Endothelial cell of umbilical vein (primary cell): Measurements from ENCODE around the gene TMEM144. TPM values are rescaled to one million over a fixed set of nuclear protein-coding genes. Genes with fewer than 3 reads are reported as not detected.

Source experiments
- BruUV-seq: library from RNA; stranded (reverse); fragments of 400-500 nt; replicated peaks from 2 replicates; lab custom pipeline; 2021; lab: Mats Ljungman, UMichigan
- CTCF ChIA-PET: fragments of 300-600, 350-600 bp; sonication (Branson Sonifier 250); formaldehyde crosslinking; loops from one replicate; lab custom pipeline; 2021; ENCODE audit warnings: antibody characterized with exemption, inconsistent platforms; lab: Charles Lee
- POLR2A ChIA-PET: fragments of 300-600, 350-600 bp; sonication (Branson Sonifier 250); formaldehyde crosslinking; loops from one replicate; lab custom pipeline; 2021; ENCODE audit warnings: antibody characterized with exemption, inconsistent platforms; lab: Charles Lee
- DNase-seq: peaks from one replicate; pipeline ENCODE4 v3.0.0-alpha.2; 2011; ENCODE audit warnings: low read depth, low spot score
- FAIRE-seq: peaks from 2 replicates; lab custom pipeline; 2011; peaks lifted over from hg19 to GRCh38; lab: Jason Lieb, UNC
- H2AFZ ChIP-seq: 2 replicates; pipeline ENCODE4 v1.6.0; 2012; ENCODE audit warnings: low read depth, low read length, control low read depth, inconsistent platforms
- H3K27ac ChIP-seq: 2 replicates; pipeline ENCODE4 v1.5.1; 2011; ENCODE audit warnings: low read depth, mild to moderate bottlenecking, control low read depth, low read length, moderate library complexity; ENCODE audit not compliant: insufficient read depth
- H3K27me3 ChIP-seq, 2 experiments: 2 replicates each; pipeline versions ENCODE4 v1.6.0 to v1.6.1; 2011; ENCODE audit warnings: low read length in 2 of 2, mixed read lengths in 1 of 2; ENCODE audit not compliant: control insufficient read depth in 2 of 2, insufficient read depth in 2 of 2
- H3K36me3 ChIP-seq, 2 experiments: 2 replicates in 1 of 2; 3 replicates in 1 of 2; pipeline ENCODE4 v1.5.1; 2011; ENCODE audit warnings: low read length in 2 of 2, mild to moderate bottlenecking in 1 of 2, moderate library complexity in 1 of 2; ENCODE audit not compliant: control insufficient read depth in 2 of 2, insufficient read depth in 2 of 2; ENCODE audit errors: extremely low read depth in 1 of 2
- H3K4me1 ChIP-seq: 3 replicates; pipeline ENCODE4 v1.5.1; 2011; ENCODE audit warnings: mild to moderate bottlenecking, low read length; ENCODE audit not compliant: control insufficient read depth, insufficient read depth; ENCODE audit errors: extremely low read depth
- H3K4me2 ChIP-seq: 2 replicates; pipeline ENCODE4 v1.6.1; 2011; ENCODE audit warnings: low read length, control low read depth, mixed read lengths; ENCODE audit not compliant: insufficient read depth
- H3K4me3 ChIP-seq, 3 experiments: fragments of 200-600 bp in 1 of 3; sonication (generic), shearing (Covaris generic) in 1 of 3; replicated peaks in 1 of 3; 2 replicates each; pipeline ENCODE4 v1.5.1; 2011 to 2016; ENCODE audit warnings: control low read depth in 3 of 3, low read length in 3 of 3, mild to moderate bottlenecking in 2 of 3, inconsistent platforms in 1 of 3, low read depth in 1 of 3, moderate library complexity in 1 of 3; ENCODE audit not compliant: insufficient read depth in 1 of 3
- H3K79me2 ChIP-seq: 2 replicates; pipeline ENCODE4 v1.6.0; 2012; ENCODE audit warnings: low read length, inconsistent platforms; ENCODE audit not compliant: control insufficient read depth, insufficient read depth
- H3K9ac ChIP-seq: replicated peaks from 2 replicates; pipeline ENCODE3; 2011; ENCODE audit warnings: low read length, control low read depth; ENCODE audit not compliant: insufficient read depth; ENCODE audit errors: extremely low read depth
- H3K9me1 ChIP-seq: replicated peaks from 3 replicates; pipeline ENCODE4 v1.6.0; 2011; ENCODE audit warnings: mild to moderate bottlenecking, low read length; ENCODE audit not compliant: control insufficient read depth, insufficient read depth; ENCODE audit errors: extremely low read depth
- H3K9me3 ChIP-seq: replicated peaks from 2 replicates; pipeline ENCODE4 v1.5.1; 2012; ENCODE audit warnings: low read length, inconsistent platforms; ENCODE audit not compliant: control insufficient read depth, insufficient read depth
- H4K20me1 ChIP-seq: replicated peaks from 2 replicates; pipeline ENCODE3; 2011; ENCODE audit warnings: mild to moderate bottlenecking, low read length; ENCODE audit not compliant: control insufficient read depth, insufficient read depth; ENCODE audit errors: extremely low read depth
- CTCF ChIP-seq, 2 donors: IDR thresholded peaks; 1 replicate in 1 of 2; 2 replicates in 1 of 2; pipeline ENCODE4 v1.5.1; 2011; ENCODE audit warnings: low read length in 2 of 2, mild to moderate bottlenecking in 2 of 2, moderate library complexity in 2 of 2, control low read depth in 1 of 2, inconsistent platforms in 1 of 2, low read depth in 1 of 2; ENCODE audit not compliant: insufficient read depth in 1 of 2; ENCODE audit errors: extremely low read depth in 1 of 2
- EZH2 ChIP-seq: IDR thresholded peaks from 2 replicates; pipeline ENCODE4 v1.6.1; 2012; ENCODE audit warnings: borderline replicate concordance, low read depth, mild to moderate bottlenecking, moderate library complexity, low read length, inconsistent platforms; ENCODE audit not compliant: severe bottlenecking
- FOS ChIP-seq: IDR thresholded peaks from 2 replicates; pipeline ENCODE4 v1.6.1; 2011; ENCODE audit warnings: mild to moderate bottlenecking, low read length, moderate library complexity, borderline replicate concordance; ENCODE audit not compliant: insufficient read depth
- GATA2 ChIP-seq: IDR thresholded peaks from 2 replicates; pipeline ENCODE4 v1.7.0; 2011; ENCODE audit warnings: low read depth, mild to moderate bottlenecking, moderate library complexity, mixed read lengths, low read length; ENCODE audit not compliant: insufficient read length, insufficient read depth
- JUN ChIP-seq: IDR thresholded peaks from 2 replicates; pipeline ENCODE4 v1.6.1; 2011; ENCODE audit warnings: borderline replicate concordance, low read depth; ENCODE audit not compliant: insufficient read length, insufficient read depth
- MAX ChIP-seq: IDR thresholded peaks from 2 replicates; pipeline ENCODE4 v1.6.1; 2011; ENCODE audit not compliant: insufficient read depth, insufficient read length
- MYC ChIP-seq: IDR thresholded peaks from one replicate; pipeline ENCODE4 v1.6.1; 2011; ENCODE audit warnings: mild to moderate bottlenecking, low read depth, low read length
- POLR2A ChIP-seq: IDR thresholded peaks from 2 replicates; pipeline ENCODE4 v1.6.1; 2012; ENCODE audit warnings: low read depth, mild to moderate bottlenecking, control low read depth, low read length
- POLR2AphosphoS5 ChIP-seq: IDR thresholded peaks from 2 replicates; pipeline ENCODE4 v1.6.1; 2012; ENCODE audit warnings: low read depth, mild to moderate bottlenecking, control low read depth, low read length, moderate library complexity; ENCODE audit not compliant: insufficient read depth
- dilution Hi-C: fragments of 300-500 bp; cut with MboI; formaldehyde crosslinking; loops from one replicate; pipeline ENCODE4 v1.15.0; 2019; ENCODE audit warnings: low sequenced_read_pairs; ENCODE audit not compliant: extremely low pct_ligation_motif_present
- intact Hi-C: fragments of 100-400 bp; cut with micrococcal nuclease; formaldehyde crosslinking; loops from one replicate; pipeline ENCODE4 v1.10.0; 2022
- polyA plus RNA-seq, 4 experiments: library from polyadenylated mRNA; depleted of rRNA in 3 of 4; stranded (reverse) in 3 of 4; unstranded in 1 of 4; fragments of >200 nt; gene quantifications; 2 replicates each; pipeline versions ENCODE4 v1.2.1 to v1.2.3, GENCODE V29; 2011 to 2012; ENCODE audit warnings: missing spikeins in 1 of 4
- total RNA-seq: library from RNA; stranded (reverse); gene quantifications from 2 replicates; pipeline ENCODE4 v1.2.3, GENCODE V29; 2021

Gene TMEM144
- total and polyA plus RNA-seq, 2 donors (not counting 3 experiments of a cell fraction or from before 2014, with no cell fraction given) = 10.5 to 23.0 TPM

GRCh38 chr4:158202481-158202880 is 7.8 kb upstream of the TMEM144 start:
- H2AFZ ChIP-seq = no peak overlapping the region
- ChIA-PET POLR2A (no interaction called here), CTCF (interaction anchor here (1.1 to 1.2 kb wide), 2 partner anchors 10 to 17 kb away, joined by 3 to 5 read pairs; no protein-coding TSS in a partner anchor)
- no peak overlapping the region for H3K27ac ChIP-seq
- intact Hi-C loops = no loop called here
- H3K36me3 ChIP-seq = peaks cover 4 to 5% of the 10 kb centered on the region in 2 experiments
- no peak overlapping the region for H3K4me2 ChIP-seq
- TF ChIP-seq CTCF (IDR thresholded peaks at IDR 0.05; ENCODE audit: extremely low read depth in 1 of 2, insufficient read depth in 1 of 2, low read depth in 1 of 2, low read length in 2 of 2) (no peak), MAX (no peak), MYC (no peak), EZH2 (no peak), FOS (no peak), POLR2AphosphoS5 (no peak), POLR2A (no peak), JUN (no peak), GATA2 (no peak)
- H3K4me1 ChIP-seq = no peaks in the 10 kb centered on the region
- dilution Hi-C loops = no loop called here
- no peak overlapping the region for H3K9ac ChIP-seq
- H3K27me3 ChIP-seq = no peaks in the 10 kb centered on the region
- no peaks in the 10 kb centered on the region for H4K20me1 ChIP-seq
- FAIRE-seq (no peak), DNase-seq (no peak)
- H3K4me3 ChIP-seq = no peak overlapping the region
- BruUV-seq = TSS peak; percentile 8
- no peaks in the 10 kb centered on the region for H3K9me3 ChIP-seq
- no peaks in the 10 kb centered on the region for H3K79me2 ChIP-seq
- H3K9me1 ChIP-seq = no peaks in the 10 kb centered on the region
